GM21381 (cell line): ENCODE data around the gene KATNB1.
"Not testable (repeated sequence)": the region's sequence is repeated elsewhere in the genome, so short reads cannot be mapped to it uniquely, and the experiment has no call there.

Source experiments
- ATAC-seq: cut with Tn5 transposase; IDR thresholded peaks from one replicate; pipeline ENCODE4 v1.9.1; 2021; ENCODE audit warnings: mild to moderate bottlenecking, moderate library complexity; ENCODE audit not compliant: unreplicated experiment

The KATNB1 gene

GRCh38 chr16:57787519-57787905 is 51.9 kb downstream of the KATNB1 start:
- ATAC-seq = no peak

- no peak for ATAC-seq
Observed at GRCh38 chr16:57788252-57788841, 52.8 kb downstream of the KATNB1 start.

GRCh38 chr16:57788951-57789350 is 53.4 kb downstream of the KATNB1 start:
- no peak for ATAC-seq

DNA sequence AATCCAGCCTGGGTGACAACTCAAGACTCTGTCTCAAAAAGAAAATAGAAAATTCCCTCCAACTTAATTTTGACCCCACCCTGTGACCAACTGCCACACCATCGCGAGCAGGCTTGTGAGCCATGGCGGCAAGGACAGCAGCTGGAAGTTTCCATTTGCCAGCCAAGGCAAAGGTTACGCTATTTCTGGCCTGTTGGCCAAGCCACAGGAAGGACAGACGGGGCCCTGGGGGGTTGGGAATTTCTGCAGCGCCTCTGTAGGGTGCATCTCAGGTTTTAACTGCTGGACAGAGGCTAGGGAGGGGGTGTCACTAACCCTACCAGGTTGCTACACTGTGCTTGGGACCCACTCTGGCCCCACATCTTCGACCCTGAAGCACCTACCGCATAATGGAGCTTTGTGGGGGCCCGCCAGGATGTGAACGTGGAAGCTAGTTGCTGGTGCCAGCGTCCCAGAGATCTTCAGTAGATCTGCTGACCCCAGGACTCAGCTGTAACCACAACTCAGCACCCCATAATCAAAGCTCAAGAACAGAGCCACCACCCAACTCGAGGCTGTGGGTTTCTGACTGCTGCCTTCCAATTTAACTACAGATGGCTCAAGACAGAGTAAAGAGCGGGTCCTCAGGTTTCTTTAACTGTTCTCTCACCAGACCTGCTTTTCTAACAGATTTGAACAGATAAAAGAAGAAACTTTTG is 55.8 kb downstream of the KATNB1 start:
- ATAC-seq = no peak

DNA sequence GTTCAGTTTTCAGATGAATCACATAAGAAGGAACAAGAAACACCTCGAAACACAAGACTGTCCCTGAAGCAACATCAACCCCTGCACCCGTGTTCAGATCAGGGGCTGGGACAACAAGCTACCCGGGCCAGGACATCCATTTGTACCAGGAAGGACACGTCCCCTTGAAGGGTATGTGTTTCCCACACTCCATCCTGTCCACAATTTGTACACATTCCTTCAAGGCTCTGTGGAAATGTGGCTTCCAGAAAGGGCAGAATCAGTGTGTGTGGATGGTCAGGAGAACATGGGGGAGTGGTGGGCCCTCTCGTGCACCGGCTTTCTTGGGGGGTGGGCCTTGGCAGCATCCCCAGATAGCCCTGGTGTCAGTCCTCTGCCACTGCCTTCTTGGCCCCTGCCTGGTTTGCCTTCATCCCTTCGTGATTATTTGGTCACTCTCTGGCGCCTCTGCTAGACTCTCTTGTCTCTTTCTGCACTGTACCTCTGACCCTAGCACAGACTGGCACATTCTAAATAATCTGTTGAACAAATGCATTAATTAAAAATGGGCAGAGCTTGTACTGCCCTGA is 56.4 kb downstream of the KATNB1 start:
- ATAC-seq = no peak

DNA sequence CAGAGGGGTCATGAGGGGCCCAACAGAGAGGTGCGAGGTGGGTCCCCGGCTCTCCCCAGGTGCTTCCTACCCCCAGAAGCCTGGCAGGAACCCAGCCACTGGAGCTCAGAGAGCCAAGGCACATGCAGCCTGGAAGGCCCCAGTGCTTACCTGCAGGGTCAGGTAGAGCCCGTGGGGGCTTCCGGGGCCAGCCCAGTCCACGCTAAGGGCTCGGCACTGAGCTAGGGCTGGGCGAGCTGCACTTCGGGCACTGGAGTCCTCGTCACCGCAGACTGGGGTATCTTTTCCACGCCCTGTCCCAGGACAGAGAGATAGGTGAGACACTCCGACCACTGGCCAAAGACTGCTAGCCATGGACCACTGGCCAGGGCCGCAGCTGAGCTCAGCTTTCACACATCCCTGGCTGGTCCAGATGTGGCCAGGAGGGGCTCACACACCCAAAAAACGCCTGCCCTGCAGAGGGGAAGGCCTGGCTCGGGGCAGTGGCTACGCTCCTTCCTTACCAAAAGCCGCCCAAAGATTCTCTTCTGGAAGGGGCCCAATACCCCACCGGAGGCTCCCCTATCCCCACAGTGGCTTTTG is 59.4 kb downstream of the KATNB1 start:
- ATAC-seq = no peak

GRCh38 chr16:57795431-57795878 is 59.9 kb downstream of the KATNB1 start:
- no peak for ATAC-seq

GRCh38 chr16:57796014-57796413 is 60.4 kb downstream of the KATNB1 start:
- ATAC-seq = not testable (repeated sequence)

DNA sequence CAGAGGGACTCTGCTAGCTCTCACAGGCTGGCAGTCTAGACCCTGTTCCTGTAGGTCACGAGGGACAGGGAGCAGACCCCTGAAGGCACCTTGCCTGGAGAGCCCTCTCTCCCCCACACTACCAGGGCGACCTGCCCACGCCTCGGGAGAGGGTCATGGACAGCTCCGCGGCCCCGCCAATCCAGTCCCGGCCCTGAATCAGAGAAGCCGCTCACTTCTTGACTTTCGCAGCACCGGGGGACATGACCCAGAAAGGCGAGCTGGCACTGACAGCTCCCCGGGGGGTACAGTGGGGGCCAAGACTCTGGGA is 61.6 kb downstream of the KATNB1 start:
- ATAC-seq = no peak

DNA sequence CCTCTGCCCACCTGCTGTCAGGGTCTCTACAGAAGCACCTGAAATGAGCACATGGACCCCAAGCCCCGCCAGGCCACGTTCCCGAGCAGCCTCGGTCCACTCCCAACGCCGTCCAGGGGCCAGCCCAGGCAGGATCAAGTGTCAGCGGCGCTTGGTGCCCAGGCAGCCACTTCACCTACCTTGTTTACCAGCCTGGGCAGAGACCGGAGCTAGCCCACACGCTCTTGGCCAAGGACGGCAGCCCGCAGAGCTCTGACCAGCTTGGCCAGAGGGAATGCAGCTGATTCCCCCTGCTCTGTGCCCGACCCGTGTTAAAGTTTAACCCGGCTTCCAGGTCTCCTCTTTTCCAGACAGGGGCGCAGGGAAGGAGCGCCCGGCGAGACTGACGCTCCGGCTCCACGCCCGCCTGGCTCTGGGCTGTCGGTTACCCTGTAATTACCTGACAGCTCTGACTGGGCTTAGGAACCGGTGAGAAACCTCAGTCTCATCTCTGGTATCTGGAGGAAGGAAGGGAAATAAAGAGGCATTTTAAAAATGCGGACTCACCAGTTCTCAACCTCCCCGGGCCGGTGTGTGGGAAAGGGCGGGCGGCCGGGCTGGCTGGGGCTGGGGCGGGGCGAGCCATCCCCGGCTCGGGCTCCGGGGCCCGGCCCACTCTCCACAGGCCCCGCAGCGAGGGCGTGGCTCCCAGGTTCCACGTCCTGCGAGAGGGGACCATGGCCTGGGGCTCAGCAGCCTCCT is 62.1 kb downstream of the KATNB1 start:
- ATAC-seq = no peak

GRCh38 chr16:57798267-57798810 is 62.8 kb downstream of the KATNB1 start:
- no peak for ATAC-seq

GRCh38 chr16:57798953-57799599 is 63.5 kb downstream of the KATNB1 start:
- ATAC-seq = no peak

DNA sequence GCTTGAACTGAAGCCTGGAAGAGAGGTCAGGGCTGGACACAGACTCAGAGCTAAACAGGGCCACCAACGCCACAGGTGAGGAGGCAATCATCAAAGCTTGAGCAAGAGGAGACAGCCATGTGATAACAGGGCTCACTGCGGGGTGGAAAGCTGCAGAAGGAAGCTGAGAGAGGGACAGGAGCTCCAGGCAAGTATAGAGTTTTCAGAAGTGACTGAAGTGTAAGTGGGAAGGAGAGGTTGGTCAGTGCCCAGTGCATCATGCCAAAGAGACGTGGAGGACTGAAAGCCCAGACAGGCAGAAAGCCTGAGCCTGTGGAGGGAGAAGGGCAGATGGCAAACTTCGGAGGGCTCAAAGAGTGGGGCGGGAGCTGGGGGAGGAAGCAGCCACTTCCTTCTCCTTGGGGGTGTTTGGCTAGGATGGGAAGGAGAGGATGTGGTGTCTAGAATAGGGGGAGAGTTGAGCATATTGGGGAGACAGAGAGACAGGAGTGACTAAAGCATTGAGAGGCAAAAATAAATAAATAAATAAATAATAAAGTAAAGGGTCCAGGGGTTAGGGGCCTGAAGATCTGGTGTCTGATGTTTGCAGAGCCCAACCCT is 64.1 kb downstream of the KATNB1 start:
- no peak for ATAC-seq

DNA sequence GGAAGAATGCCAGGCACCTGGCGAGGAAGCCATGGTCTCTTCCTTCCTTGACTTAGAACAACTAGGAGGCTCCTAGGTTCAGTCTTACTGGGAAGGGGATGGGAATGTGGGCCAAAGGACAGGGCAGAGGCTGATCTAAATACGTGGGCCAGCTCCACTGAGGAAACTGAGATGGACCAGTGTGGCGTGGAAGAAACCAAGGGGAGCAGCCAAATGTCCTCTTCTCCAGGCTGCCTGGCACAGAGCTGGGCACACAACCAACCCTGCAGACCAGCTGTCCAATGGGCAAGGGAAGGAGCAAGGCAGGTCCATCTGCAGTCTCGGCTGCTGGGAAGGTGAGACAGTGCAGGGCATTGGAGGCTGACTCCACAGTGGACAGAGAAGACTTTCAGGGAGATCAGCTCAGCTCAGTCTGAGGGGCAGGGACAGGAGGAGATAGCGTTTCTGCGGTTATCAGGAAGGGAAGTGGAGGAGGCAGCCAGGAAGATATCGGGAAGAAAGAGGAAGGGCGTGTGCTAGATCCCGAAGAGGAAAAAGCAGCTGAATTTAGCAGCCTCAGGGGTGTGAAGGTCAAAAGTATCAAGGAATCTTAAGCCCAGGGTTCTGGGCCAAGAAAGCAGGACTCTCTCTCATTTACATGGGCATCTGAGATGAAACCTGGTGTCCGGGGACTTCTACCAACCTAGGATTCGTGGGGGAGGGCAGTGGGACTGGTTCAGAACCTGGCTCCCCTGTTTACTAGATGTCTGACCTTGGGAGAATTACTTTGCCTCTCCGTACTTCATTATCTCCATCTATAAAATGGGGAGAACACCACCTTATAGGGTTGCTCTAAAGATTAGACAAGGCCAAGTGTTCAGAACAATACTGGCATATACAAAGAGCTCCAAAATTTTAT is 64.9 kb downstream of the KATNB1 start:
- ATAC-seq = no peak

DNA sequence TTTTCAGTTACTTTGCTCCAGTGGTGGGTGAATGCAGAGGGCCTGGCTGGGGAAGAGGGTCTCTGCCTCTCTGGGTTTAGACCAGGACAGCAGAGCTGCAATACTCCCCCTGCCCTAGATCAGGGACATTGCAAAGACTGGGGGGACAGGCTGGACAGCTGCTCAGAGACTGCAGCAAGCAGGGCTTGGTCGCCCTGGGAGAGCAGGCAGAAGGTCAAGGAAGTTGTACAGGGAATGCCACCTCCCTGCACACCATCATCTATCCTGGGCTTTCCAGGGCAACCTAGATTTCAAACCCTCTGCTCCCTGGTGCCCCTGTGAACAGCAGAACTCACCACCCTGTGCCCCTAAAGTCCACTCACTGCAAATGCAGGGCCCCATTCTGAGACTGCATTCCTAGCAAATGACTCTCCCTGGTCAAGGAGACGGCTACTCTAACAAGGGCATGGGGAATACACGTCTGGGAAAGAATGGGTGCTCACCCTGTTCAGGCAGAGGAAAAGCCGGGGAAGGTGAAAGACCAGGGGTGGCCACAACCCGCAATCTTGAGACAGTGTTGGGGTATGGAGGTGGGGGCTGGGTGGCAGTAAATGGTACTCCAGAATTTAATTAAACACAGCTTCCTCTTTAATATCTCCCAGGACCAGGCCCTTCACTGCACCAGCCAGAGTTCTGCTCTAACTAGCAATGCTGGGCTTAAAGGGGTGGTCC is 65.7 kb downstream of the KATNB1 start:
- no peak for ATAC-seq

DNA sequence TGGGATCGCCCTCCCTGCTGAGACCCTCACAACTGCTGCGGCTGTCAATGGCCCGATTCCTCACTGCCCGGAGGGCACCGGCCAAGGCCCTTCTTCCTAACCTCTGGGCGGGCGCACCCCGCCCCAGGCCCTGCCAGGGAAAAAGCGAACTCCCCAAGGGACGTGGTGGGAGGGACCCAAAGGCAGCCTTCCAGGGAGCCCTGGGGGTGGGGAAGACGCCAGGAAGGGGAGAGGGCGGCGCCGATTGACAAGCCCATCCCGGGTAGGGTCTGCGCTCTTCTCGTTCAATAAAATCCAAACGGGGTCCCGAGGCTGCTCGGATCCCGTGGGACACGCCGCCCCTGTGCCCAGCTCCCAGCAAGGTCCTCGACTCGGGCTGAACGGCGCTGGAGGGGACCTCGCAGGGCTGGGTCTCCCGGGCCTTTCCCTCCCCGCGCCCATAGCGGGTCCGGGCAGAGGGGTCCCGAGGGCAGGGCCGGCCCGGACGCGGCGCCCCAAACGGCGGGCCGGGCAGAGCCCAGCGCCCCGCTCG is 66.3 kb downstream of the KATNB1 start:
- no peak for ATAC-seq

- no peak for ATAC-seq
Observed at GRCh38 chr16:57802341-57803133, 67.0 kb downstream of the KATNB1 start, which contains the start of gene KIFC3. Gene KIFC3 (minus strand): TSS chr16:57802491. CDS start chr16:57798243, 4,248 bp downstream.
